ENCODE data around the gene FAM13A. TPM values are rescaled to one million over a fixed set of nuclear protein-coding genes. Genes with fewer than 3 reads are reported as not detected.

Gene FAM13A
- total and polyA plus RNA-seq, 9 of the 15 experiments (the other 6 are each of a cell fraction or from before 2014, with no cell fraction given): 11.3 to 23.3 (median 14.7) TPM

DNA sequence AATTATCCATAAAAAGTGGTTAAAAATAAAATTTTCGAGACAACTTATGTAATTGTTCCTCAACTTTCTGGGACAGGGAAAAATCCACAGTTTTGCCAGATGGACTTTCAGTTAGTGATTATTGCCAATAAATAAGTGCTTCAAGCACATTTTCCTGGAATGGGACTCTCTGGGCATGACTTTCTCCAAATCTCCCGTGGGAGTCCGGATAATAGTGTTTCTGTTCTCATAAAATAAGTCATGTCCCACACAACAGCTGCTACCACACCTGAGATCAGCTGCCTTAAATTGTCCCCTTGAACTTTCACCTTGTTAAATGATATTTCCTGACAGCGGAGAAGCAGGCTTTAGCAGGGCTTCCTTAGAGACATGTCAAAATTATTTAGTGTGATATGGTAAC, 226.0 kb downstream of the FAM13A start:
- Histone ChIP-seq H2AFZ (ENCODE audit: low read depth, low read length) (no peak overlapping the region), H3K27ac (ENCODE audit: extremely low read depth, low read depth, low read length) (no peak overlapping the region), H3K36me3 (ENCODE audit: control insufficient read depth, insufficient read depth, low read length) (no peaks in the 10 kb centered on the region), H3K4me2 (ENCODE audit: insufficient read depth, low read length) (no peak overlapping the region), H3K9me1 (ENCODE audit: control insufficient read depth, insufficient read depth, low read length) (peaks cover 3% of the 10 kb centered on the region), H3K4me1 (replicated peaks in 1 of 2; ENCODE audit: control insufficient read depth in 2 of 2, insufficient read depth in 2 of 2, low read length in 2 of 2) (no peaks in the 10 kb centered on the region), H3K9me3 (replicated peaks; ENCODE audit: control insufficient read depth, insufficient read depth, low read depth, low read length) (no peaks in the 10 kb centered on the region), H4K20me1 (replicated peaks; ENCODE audit: control insufficient read depth, insufficient read depth, low read length) (no peaks in the 10 kb centered on the region), H3K27me3 (ENCODE audit: control insufficient read depth in 2 of 2, insufficient read depth in 2 of 2, low read length in 2 of 2) (no peaks in the 10 kb centered on the region), H3K4me3 (no peak overlapping the region), H3K9ac (ENCODE audit: insufficient read depth in 1 of 2, low read depth in 2 of 2, low read length in 2 of 2) (no peak overlapping the region), H3K79me2 (ENCODE audit: control insufficient read depth, insufficient read depth, low read length) (no peaks in the 10 kb centered on the region)
- TF ChIP-seq RFX7 (CRISPR knock-in tag; IDR thresholded peaks at IDR 0.05): no peak
- TF ChIP-seq BRD9 (IDR thresholded peaks at IDR 0.05; ENCODE audit: low read depth, partially characterized antibody): no peak
- TF ChIP-seq CBX3 (IDR thresholded peaks at IDR 0.05; ENCODE audit: borderline replicate concordance in 1 of 2, low read length in 2 of 2): no peak
- no peak for TF ChIP-seq ZFPM2 (CRISPR knock-in tag; IDR thresholded peaks at IDR 0.05)
- no peak for TF ChIP-seq ZNF586 (CRISPR knock-in tag; conservative IDR thresholded peaks at IDR 0.05)
- no peak for TF ChIP-seq SMARCA5 (IDR thresholded peaks at IDR 0.05)
- no peak for TF ChIP-seq ZNF75A (CRISPR knock-in tag; IDR thresholded peaks at IDR 0.05)
- no peak for TF ChIP-seq HDGF (IDR thresholded peaks at IDR 0.05)
- TF ChIP-seq U2AF1 (optimal IDR thresholded peaks at IDR 0.05; ENCODE audit: low read depth, low read length): no peak
- TF ChIP-seq RNF2 (IDR thresholded peaks at IDR 0.05): no peak
- no peak for TF ChIP-seq CHD4 (IDR thresholded peaks at IDR 0.05; ENCODE audit: insufficient read depth, insufficient replicate concordance, low read depth, low read length, poor library complexity, severe bottlenecking)
- TF ChIP-seq, protein P1, sequence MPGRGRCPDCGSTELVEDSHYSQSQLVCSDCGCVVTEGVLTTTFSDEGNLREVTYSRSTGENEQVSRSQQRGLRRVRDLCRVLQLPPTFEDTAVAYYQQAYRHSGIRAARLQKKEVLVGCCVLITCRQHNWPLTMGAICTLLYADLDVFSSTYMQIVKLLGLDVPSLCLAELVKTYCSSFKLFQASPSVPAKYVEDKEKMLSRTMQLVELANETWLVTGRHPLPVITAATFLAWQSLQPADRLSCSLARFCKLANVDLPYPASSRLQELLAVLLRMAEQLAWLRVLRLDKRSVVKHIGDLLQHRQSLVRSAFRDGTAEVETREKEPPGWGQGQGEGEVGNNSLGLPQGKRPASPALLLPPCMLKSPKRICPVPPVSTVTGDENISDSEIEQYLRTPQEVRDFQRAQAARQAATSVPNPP (IDR thresholded peaks at IDR 0.05; ENCODE audit: borderline replicate concordance, insufficient read depth, insufficient read length): no peak
- TF ChIP-seq MCM7 (IDR thresholded peaks at IDR 0.05): no peak
- intact Hi-C loops (cut with micrococcal nuclease) (no loop called here), in situ Hi-C loops (cut with MboI) (no loop called here)
- ATAC-seq (no peak), FAIRE-seq (no peak), DNase-seq (ENCODE audit: extremely low read depth in 1 of 4, low spot score in 3 of 4) (no peak)
- POLR2A ChIA-PET: interaction anchor here (0.8 kb wide), 1 partner anchor 8 kb away, joined by 3 read pairs; no protein-coding TSS in a partner anchor
- WGBS (ENCODE audit: insufficient coverage, low coverage, missing lambda C conversion rate): 58% methylated on average over 4 of the region's 4 CpGs
- CTCF ChIA-PET (ENCODE audit: low intra/inter-chr PET ratio): no interaction called here
- no TSS peak for BruUV-seq (replicated peaks)

All from K562 (cell line).